Upper lobe of right lung (tissue), 1 donor: Measurements from ENCODE around the gene MIEF1. TPM values are rescaled to one million over a fixed set of nuclear protein-coding genes. Genes with fewer than 3 reads are reported as not detected.

Experiments used
- ATAC-seq: fragments of 200-7000 bp; cut with Tn5 transposase; one replicate; pipeline ENCODE4 v1.9.1; 2020; ENCODE audit warnings: mild to moderate bottlenecking, moderate library complexity
- DNase-seq: peaks from one replicate; pipeline ENCODE4 v3.0.0-alpha.2; 2020
- H3K27ac ChIP-seq: fragments of 200-600 bp; one replicate; pipeline ENCODE4 v1.8.0; 2022
- H3K27me3 ChIP-seq: fragments of 200-600 bp; one replicate; pipeline ENCODE4 v1.8.0; 2022; ENCODE audit warnings: mild to moderate bottlenecking
- H3K36me3 ChIP-seq: fragments of 200-600 bp; one replicate; pipeline ENCODE4 v1.8.0; 2022
- H3K4me1 ChIP-seq: fragments of 200-600 bp; one replicate; pipeline ENCODE4 v1.8.0; 2022
- H3K4me3 ChIP-seq: fragments of 200-600 bp; one replicate; pipeline ENCODE4 v1.8.0; 2022; ENCODE audit warnings: mild to moderate bottlenecking
- H3K9me3 ChIP-seq: fragments of 200-600 bp; one replicate; pipeline ENCODE4 v1.8.0; 2022
- intact Hi-C: fragments of 100-400 bp; cut with DNase I; formaldehyde crosslinking; loops from one replicate; pipeline ENCODE4 v1.11.0; 2022
- total RNA-seq: library from RNA; stranded (reverse); fragmentation: NEBNext Ultra II Directional; extraction: Animal tissue kit (Norgen Biotek cat#: 25700); gene quantifications from one replicate; pipeline ENCODE4 v1.2.1, GENCODE V29; 2021
- TF ChIP-seq, protein P1 (sequence below): fragments of 200-600 bp; IDR thresholded peaks from one replicate; pipeline ENCODE4 v1.8.0; 2022; ENCODE audit warnings: antibody characterized with exemption
- donor health status: DM: no; HTN: yes; CAD: no; lungs with severe emphysema.

MIEF1 gene
- total RNA-seq, 1 donor from 2014 or later = 24.3 TPM

DNA sequence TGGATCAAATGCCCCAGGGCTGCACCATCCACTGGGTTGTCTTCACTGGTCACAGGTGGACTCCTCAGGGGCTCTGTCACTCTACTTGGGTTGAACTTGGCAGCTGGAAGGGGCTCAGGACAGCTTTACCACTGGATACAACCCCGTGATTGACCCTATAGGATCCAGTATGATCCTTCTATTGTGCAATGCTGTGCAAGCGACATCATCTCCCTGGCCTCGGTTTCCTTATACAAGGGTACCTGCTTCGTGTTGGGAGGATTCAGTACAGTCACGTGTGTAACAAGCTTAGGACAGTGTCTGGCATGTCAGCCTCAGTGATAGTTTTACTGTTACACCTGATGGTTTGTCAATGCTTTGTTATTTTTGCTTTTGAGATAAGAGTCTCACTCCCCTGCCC lies 20.5 kb upstream of the MIEF1 start:
- intact Hi-C loops = no loop called here
- Histone ChIP-seq H3K27me3 (no peaks in the 10 kb centered on the region), H3K4me3 (no peak overlapping the region), H3K36me3 (no peaks in the 10 kb centered on the region), H3K27ac (no peak overlapping the region), H3K4me1 (no peaks in the 10 kb centered on the region), H3K9me3 (no peaks in the 10 kb centered on the region)
- no peak for ATAC-seq
- TF ChIP-seq, protein P1, sequence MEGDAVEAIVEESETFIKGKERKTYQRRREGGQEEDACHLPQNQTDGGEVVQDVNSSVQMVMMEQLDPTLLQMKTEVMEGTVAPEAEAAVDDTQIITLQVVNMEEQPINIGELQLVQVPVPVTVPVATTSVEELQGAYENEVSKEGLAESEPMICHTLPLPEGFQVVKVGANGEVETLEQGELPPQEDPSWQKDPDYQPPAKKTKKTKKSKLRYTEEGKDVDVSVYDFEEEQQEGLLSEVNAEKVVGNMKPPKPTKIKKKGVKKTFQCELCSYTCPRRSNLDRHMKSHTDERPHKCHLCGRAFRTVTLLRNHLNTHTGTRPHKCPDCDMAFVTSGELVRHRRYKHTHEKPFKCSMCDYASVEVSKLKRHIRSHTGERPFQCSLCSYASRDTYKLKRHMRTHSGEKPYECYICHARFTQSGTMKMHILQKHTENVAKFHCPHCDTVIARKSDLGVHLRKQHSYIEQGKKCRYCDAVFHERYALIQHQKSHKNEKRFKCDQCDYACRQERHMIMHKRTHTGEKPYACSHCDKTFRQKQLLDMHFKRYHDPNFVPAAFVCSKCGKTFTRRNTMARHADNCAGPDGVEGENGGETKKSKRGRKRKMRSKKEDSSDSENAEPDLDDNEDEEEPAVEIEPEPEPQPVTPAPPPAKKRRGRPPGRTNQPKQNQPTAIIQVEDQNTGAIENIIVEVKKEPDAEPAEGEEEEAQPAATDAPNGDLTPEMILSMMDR = no peak
- DNase-seq = no peak

DNA sequence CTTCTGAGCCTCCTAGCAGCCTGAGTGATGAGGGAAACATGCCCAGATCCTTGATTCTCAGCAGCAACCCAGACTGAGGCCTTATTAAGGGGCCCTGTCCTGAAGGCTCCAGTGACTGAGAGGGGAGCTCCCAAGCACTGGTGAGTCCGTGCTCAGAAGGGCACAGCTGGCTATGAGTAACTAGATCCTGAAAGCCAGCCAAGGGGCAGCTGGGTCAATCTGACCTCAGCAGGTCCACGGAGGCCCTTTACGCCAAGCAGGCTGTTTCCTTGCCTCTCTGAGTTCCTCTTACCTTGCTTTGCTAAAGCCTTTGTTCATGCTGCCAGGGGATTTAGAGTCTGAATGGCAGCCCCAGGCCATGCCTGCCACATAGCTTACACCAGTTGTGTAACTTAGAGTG lies 19.3 kb upstream of the MIEF1 start:
- DNase-seq = no peak
- Histone ChIP-seq H3K27me3 (no peaks in the 10 kb centered on the region), H3K4me1 (no peaks in the 10 kb centered on the region), H3K4me3 (no peak overlapping the region), H3K9me3 (no peaks in the 10 kb centered on the region), H3K27ac (no peak overlapping the region), H3K36me3 (no peaks in the 10 kb centered on the region)
- intact Hi-C loops = no loop called here
- ATAC-seq = no peak
- TF ChIP-seq, protein P1 = no peak

DNA sequence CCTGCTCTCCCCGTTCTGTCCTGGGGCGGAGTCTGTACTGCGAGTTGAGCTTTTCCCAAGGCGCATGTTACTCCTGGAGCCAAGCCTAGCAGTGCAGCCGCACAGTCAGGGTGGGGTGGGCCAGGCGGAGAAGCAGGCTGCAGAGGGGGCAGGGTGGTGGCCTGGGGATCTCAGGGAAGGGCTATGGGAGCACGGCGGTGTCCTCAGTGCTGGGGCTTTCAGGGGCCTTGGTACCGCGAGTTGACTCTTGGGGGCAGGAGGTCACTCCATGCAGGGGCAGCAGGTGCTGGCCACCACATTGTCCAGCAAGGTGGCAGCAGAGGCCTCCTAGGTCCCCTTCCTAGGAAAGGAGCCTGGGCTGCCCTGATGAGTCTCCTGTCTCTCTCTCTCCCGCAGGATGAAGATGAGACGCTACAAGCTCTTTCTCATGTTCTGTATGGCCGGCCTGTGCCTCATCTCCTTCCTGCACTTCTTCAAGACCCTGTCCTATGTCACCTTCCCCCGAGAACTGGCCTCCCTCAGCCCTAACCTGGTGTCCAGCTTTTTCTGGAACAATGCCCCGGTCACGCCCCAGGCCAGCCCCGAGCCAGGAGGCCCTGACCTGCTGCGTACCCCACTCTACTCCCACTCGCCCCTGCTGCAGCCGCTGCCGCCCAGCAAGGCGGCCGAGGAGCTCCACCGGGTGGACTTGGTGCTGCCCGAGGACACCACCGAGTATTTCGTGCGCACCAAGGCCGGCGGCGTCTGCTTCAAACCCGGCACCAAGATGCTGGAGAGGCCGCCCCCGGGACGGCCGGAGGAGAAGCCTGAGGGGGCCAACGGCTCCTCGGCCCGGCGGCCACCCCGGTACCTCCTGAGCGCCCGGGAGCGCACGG lies 14.9 kb upstream of the MIEF1 start:
- DNase-seq (peak; percentile 64), ATAC-seq (no peak)
- TF ChIP-seq, protein P1 = no peak
- Histone ChIP-seq H3K27ac (no peak overlapping the region), H3K9me3 (no peaks in the 10 kb centered on the region), H3K4me3 (no peak overlapping the region), H3K36me3 (no peaks in the 10 kb centered on the region), H3K27me3 (no peaks in the 10 kb centered on the region), H3K4me1 (peaks cover 3% of the 10 kb centered on the region)
- intact Hi-C loops = no loop called here

DNA sequence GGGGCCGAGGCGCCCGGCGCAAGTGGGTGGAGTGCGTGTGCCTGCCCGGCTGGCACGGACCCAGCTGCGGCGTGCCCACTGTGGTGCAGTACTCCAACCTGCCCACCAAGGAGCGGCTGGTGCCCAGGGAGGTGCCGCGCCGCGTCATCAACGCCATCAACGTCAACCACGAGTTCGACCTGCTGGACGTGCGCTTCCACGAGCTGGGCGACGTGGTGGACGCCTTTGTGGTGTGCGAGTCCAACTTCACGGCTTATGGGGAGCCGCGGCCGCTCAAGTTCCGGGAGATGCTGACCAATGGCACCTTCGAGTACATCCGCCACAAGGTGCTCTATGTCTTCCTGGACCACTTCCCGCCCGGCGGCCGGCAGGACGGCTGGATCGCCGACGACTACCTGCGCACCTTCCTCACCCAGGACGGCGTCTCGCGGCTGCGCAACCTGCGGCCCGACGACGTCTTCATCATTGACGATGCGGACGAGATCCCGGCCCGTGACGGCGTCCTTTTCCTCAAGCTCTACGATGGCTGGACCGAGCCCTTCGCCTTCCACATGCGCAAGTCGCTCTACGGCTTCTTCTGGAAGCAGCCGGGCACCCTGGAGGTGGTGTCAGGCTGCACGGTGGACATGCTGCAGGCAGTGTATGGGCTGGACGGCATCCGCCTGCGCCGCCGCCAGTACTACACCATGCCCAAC lies 14.1 kb upstream of the MIEF1 start:
- H3K27me3 ChIP-seq = no peaks in the 10 kb centered on the region
- intact Hi-C loops = no loop called here
- no peaks in the 10 kb centered on the region for H3K9me3 ChIP-seq
- no peak overlapping the region for H3K4me3 ChIP-seq
- no peaks in the 10 kb centered on the region for H3K36me3 ChIP-seq
- H3K4me1 ChIP-seq = peaks cover 3% of the 10 kb centered on the region
- TF ChIP-seq, protein P1 = no peak
- DNase-seq = peak; percentile 63
- no peak for ATAC-seq
- H3K27ac ChIP-seq = no peak overlapping the region

DNA sequence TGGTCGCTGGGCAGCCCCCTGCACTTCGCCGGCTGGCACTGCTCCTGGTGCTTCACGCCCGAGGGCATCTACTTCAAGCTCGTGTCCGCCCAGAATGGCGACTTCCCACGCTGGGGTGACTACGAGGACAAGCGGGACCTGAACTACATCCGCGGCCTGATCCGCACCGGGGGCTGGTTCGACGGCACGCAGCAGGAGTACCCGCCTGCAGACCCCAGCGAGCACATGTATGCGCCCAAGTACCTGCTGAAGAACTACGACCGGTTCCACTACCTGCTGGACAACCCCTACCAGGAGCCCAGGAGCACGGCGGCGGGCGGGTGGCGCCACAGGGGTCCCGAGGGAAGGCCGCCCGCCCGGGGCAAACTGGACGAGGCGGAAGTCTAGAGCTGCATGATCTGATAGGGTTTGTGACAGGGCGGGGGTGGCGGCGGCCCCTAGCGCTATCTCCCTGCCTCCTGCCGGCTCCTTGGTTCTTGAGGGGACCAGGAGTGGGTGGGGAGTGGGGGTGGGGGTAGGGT lies 13.5 kb upstream of the MIEF1 start:
- Histone ChIP-seq H3K4me3 (no peak overlapping the region), H3K9me3 (no peaks in the 10 kb centered on the region), H3K4me1 (peaks cover 6% of the 10 kb centered on the region), H3K27ac (no peak overlapping the region), H3K36me3 (no peaks in the 10 kb centered on the region), H3K27me3 (no peaks in the 10 kb centered on the region)
- TF ChIP-seq, protein P1 = no peak
- ATAC-seq = no peak
- peak; percentile 57 for DNase-seq
- intact Hi-C loops = no loop called here
